HepG2 (cell line): ENCODE measurements around the gene MEIG1. TPM values are rescaled to one million over a fixed set of nuclear protein-coding genes. Genes with fewer than 3 reads are reported as not detected.

ENCODE experiments used
- KDM1A ChIP-seq: IDR thresholded peaks from 2 replicates; pipeline ENCODE4 v1.6.1; 2016; ENCODE audit warnings: missing compliant biosample characterization
- NCOR1 ChIP-seq: fragments of 200-600 bp; sonication (generic); IDR thresholded peaks from 2 replicates; pipeline ENCODE4 v1.7.0; 2017; ENCODE audit warnings: antibody characterized with exemption, low read length, borderline replicate concordance
- ZBTB7B ChIP-seq: sonication (generic); formaldehyde crosslinking; IDR thresholded peaks from 2 replicates; pipeline ENCODE4 v1.4.0; 2020; ENCODE audit warnings: missing genetic modification reagents
- ZNF235 ChIP-seq: sonication (generic); formaldehyde crosslinking; IDR thresholded peaks from 2 replicates; pipeline ENCODE4 v1.8.1; 2023; ENCODE audit warnings: mild to moderate bottlenecking, missing genetic modification reagents, borderline replicate concordance
- ZNF879 ChIP-seq: sonication (generic); formaldehyde crosslinking; IDR thresholded peaks from 2 replicates; pipeline ENCODE4 v1.8.1; 2023; ENCODE audit warnings: missing genetic modification reagents
- polyA plus RNA-seq, 8 experiments: library from polyadenylated mRNA; depleted of rRNA in 3 of 8; stranded (reverse) in 7 of 8; unstranded in 1 of 8; fragments of >200 nt; fragmentation: Illumina TruSeq in 4 of 8; extraction: Trizol in 4 of 8; gene quantifications; 2 replicates each; pipeline versions ENCODE4 v1.2.1 to v1.2.3, GENCODE V29; 2011 to 2016; ENCODE audit warnings: low read depth in 4 of 8, missing spikeins in 1 of 8, mixed read lengths in 1 of 8; ENCODE audit not compliant: insufficient read depth in 1 of 8
- total RNA-seq, 5 experiments: library from RNA; depleted of rRNA; stranded (reverse); fragments of >200 nt; fragmentation: Illumina TruSeq; extraction: Trizol; gene quantifications; 2 replicates each; pipeline ENCODE4 v1.2.3, GENCODE V29; 2016; ENCODE audit warnings: low read depth in 1 of 5
- TF ChIP-seq, protein P1 (sequence below): sonication (generic); formaldehyde crosslinking; IDR thresholded peaks from 2 replicates; pipeline ENCODE4 v1.8.1; 2023; ENCODE audit warnings: mild to moderate bottlenecking, moderate library complexity, missing genetic modification reagents
- TF ChIP-seq, protein P2 (sequence below): sonication (generic); formaldehyde crosslinking; conservative IDR thresholded peaks from 2 replicates; pipeline ENCODE4 v1.8.0; 2022; ENCODE audit warnings: missing genetic modification reagents
- TF ChIP-seq, protein P3 (sequence below): sonication (generic); formaldehyde crosslinking; IDR thresholded peaks from 2 replicates; pipeline ENCODE4 v1.4.0; 2020; ENCODE audit warnings: missing genetic modification reagents
- TF ChIP-seq, protein P4 (sequence below): IDR thresholded peaks from 2 replicates; pipeline ENCODE4 v1.6.1; 2016; ENCODE audit warnings: missing compliant biosample characterization, missing genetic modification reagents, borderline replicate concordance
- TF ChIP-seq, protein P5 (sequence below): sonication (generic); formaldehyde crosslinking; IDR thresholded peaks from 2 replicates; pipeline ENCODE4 v1.4.0; 2020; ENCODE audit warnings: missing genetic modification reagents, borderline replicate concordance
- TF ChIP-seq, protein P6 (sequence below), 2 experiments: sonication (generic) in 1 of 2; formaldehyde crosslinking in 1 of 2; IDR thresholded peaks; 2 replicates each; pipeline versions ENCODE4 v1.4.0 to v1.6.1; 2016 to 2020; ENCODE audit warnings: borderline replicate concordance in 1 of 2, low read depth in 1 of 2, mild to moderate bottlenecking in 1 of 2, missing genetic modification reagents in 1 of 2

MEIG1 gene
- total and polyA plus RNA-seq, 2 of the 13 experiments (the other 11 are each of a cell fraction or from before 2014, with no cell fraction given) = not detected

DNA sequence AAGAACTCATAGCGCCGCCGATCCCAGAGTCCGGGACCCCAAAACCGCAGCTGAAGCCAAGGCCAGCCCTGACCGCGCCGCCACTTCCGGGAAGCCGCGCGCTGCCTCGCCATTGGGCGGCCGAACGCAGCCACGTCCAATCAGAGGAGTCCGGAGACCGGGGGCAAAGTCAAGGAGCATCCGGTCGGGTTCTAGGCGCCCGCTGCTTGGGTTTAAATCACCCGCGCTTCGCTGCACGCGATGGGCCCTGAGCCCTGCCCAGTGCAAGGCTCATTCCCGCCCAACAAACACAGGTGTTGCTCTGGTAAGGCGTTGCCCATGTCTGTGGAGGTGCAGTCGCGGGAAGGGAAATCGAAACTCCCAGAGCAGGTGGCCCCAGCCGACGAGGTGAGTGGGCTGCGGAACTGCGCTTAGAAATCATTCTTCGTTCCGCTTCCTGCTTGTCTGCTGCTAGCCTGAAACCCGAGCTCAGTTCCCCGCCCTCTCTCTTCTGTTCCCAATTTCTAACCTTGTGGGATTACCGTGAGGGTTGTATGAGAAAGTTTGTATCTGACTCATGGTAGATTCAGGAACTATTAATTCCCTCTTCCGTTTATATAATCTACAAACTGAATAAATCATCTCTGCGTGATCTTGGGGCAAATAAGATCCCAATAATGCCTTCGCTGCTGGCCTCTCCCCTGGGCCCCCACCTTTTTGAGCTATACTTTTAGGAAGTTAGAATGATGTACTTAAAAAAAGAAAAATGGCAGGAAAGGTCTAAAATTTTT lies 5.0 kb upstream of the MEIG1 start, which contains the start of gene DCLRE1C (continued):
- TF ChIP-seq, protein P1, sequence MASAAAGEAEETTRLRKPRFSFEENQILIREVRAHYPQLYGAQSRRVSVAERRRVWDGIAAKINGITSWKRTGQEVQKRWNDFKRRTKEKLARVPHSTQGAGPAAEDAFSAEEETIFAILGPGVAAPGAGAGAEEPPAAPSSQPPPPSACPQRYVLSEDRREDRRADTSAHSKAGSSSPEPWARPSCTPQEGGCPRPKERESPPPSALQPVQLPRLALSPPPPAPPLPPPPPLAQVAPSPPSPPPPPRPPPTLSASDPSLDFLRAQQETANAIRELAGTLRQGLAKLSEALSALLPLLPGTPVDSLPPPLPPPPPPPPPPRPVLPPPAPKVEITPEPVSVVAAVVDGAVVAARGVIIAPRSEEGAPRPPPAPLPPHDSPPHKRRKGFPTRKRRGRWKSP (CRISPR knock-in tag) = peak; percentile 98
- TF ChIP-seq, protein P2, sequence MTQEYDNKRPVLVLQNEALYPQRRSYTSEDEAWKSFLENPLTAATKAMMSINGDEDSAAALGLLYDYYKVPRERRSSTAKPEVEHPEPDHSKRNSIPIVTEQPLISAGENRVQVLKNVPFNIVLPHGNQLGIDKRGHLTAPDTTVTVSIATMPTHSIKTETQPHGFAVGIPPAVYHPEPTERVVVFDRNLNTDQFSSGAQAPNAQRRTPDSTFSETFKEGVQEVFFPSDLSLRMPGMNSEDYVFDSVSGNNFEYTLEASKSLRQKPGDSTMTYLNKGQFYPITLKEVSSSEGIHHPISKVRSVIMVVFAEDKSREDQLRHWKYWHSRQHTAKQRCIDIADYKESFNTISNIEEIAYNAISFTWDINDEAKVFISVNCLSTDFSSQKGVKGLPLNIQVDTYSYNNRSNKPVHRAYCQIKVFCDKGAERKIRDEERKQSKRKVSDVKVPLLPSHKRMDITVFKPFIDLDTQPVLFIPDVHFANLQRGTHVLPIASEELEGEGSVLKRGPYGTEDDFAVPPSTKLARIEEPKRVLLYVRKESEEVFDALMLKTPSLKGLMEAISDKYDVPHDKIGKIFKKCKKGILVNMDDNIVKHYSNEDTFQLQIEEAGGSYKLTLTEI (CRISPR knock-in tag) = peak; percentile 69; the same call in 1 of the 2 replicates
- TF ChIP-seq ZNF235 (no peak; the same call in 1 of the 2 replicates), KDM1A (CRISPR knock-in tag) (no peak), NCOR1 (no peak), ZNF879 (CRISPR knock-in tag) (peak; percentile 97), ZBTB7B (peak; percentile 63; the same call in 1 of the 2 replicates)
- TF ChIP-seq, protein P3, sequence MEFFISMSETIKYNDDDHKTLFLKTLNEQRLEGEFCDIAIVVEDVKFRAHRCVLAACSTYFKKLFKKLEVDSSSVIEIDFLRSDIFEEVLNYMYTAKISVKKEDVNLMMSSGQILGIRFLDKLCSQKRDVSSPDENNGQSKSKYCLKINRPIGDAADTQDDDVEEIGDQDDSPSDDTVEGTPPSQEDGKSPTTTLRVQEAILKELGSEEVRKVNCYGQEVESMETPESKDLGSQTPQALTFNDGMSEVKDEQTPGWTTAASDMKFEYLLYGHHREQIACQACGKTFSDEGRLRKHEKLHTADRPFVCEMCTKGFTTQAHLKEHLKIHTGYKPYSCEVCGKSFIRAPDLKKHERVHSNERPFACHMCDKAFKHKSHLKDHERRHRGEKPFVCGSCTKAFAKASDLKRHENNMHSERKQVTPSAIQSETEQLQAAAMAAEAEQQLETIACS (CRISPR knock-in tag) = no peak
- TF ChIP-seq, protein P4, sequence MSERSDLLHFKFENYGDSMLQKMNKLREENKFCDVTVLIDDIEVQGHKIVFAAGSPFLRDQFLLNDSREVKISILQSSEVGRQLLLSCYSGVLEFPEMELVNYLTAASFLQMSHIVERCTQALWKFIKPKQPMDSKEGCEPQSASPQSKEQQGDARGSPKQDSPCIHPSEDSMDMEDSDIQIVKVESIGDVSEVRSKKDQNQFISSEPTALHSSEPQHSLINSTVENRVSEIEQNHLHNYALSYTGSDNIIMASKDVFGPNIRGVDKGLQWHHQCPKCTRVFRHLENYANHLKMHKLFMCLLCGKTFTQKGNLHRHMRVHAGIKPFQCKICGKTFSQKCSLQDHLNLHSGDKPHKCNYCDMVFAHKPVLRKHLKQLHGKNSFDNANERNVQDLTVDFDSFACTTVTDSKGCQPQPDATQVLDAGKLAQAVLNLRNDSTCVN (CRISPR knock-in tag) = peak; percentile 66; the same call in 1 of the 2 replicates
- TF ChIP-seq, protein P5, sequence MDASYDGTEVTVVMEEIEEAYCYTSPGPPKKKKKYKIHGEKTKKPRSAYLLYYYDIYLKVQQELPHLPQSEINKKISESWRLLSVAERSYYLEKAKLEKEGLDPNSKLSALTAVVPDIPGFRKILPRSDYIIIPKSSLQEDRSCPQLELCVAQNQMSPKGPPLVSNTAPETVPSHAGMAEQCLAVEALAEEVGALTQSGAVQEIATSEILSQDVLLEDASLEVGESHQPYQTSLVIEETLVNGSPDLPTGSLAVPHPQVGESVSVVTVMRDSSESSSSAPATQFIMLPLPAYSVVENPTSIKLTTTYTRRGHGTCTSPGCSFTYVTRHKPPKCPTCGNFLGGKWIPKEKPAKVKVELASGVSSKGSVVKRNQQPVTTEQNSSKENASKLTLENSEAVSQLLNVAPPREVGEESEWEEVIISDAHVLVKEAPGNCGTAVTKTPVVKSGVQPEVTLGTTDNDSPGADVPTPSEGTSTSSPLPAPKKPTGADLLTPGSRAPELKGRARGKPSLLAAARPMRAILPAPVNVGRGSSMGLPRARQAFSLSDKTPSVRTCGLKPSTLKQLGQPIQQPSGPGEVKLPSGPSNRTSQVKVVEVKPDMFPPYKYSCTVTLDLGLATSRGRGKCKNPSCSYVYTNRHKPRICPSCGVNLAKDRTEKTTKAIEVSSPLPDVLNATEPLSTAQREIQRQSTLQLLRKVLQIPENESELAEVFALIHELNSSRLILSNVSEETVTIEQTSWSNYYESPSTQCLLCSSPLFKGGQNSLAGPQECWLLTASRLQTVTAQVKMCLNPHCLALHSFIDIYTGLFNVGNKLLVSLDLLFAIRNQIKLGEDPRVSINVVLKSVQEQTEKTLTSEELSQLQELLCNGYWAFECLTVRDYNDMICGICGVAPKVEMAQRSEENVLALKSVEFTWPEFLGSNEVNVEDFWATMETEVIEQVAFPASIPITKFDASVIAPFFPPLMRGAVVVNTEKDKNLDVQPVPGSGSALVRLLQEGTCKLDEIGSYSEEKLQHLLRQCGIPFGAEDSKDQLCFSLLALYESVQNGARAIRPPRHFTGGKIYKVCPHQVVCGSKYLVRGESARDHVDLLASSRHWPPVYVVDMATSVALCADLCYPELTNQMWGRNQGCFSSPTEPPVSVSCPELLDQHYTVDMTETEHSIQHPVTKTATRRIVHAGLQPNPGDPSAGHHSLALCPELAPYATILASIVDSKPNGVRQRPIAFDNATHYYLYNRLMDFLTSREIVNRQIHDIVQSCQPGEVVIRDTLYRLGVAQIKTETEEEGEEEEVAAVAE (CRISPR knock-in tag) = peak; percentile 87
- TF ChIP-seq, protein P6, sequence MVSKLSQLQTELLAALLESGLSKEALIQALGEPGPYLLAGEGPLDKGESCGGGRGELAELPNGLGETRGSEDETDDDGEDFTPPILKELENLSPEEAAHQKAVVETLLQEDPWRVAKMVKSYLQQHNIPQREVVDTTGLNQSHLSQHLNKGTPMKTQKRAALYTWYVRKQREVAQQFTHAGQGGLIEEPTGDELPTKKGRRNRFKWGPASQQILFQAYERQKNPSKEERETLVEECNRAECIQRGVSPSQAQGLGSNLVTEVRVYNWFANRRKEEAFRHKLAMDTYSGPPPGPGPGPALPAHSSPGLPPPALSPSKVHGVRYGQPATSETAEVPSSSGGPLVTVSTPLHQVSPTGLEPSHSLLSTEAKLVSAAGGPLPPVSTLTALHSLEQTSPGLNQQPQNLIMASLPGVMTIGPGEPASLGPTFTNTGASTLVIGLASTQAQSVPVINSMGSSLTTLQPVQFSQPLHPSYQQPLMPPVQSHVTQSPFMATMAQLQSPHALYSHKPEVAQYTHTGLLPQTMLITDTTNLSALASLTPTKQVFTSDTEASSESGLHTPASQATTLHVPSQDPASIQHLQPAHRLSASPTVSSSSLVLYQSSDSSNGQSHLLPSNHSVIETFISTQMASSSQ (IDR thresholded peaks at IDR 0.05; ENCODE audit: low read depth) = 0 out of 2 replicates have a peak, but pooled peaks have one; percentile 15
- TF ChIP-seq, protein P6 (CRISPR knock-in tag; IDR thresholded peaks at IDR 0.05; ENCODE audit: borderline replicate concordance) = peak; percentile 71; the same call in 1 of the 2 replicates
